Activated naive CD8-positive, alpha-beta T cell treated with anti-CD3 and anti-CD28 coated beads, Interleukin-2, amount 10 ng/mL, durations not matched to agents 7 days and 5 days (primary cell): ENCODE results near the gene WDR5. TPM values are rescaled to one million over a fixed set of nuclear protein-coding genes. Genes with fewer than 3 reads are reported as not detected.

ENCODE experiments used
- ATAC-seq: fragments of 150-1000 bp; cut with Tn5 transposase; one replicate; pipeline ENCODE4 v1.10.0; 2021; ENCODE audit warnings: low read depth, moderate library complexity
- POLR2A ChIA-PET: fragments of 350-600 bp; sonication (Branson Sonifier 250); formaldehyde crosslinking; loops from one replicate; lab custom pipeline; 2021; ENCODE audit warnings: antibody characterized with exemption; lab: Charles Lee
- DNase-seq: peaks from one replicate; pipeline ENCODE4 v3.0.0; 2021
- H3K27ac Mint-ChIP-seq: one replicate; pipeline ENCODE4 v1.8.0; 2022; ENCODE audit warnings: mild to moderate bottlenecking, mixed read lengths
- H3K27me3 Mint-ChIP-seq: one replicate; pipeline ENCODE4 v1.8.0; 2022; ENCODE audit warnings: mild to moderate bottlenecking, moderate library complexity, mixed read lengths
- H3K36me3 Mint-ChIP-seq: one replicate; pipeline ENCODE4 v1.8.0; 2021; ENCODE audit warnings: mild to moderate bottlenecking, mixed read lengths
- H3K4me1 Mint-ChIP-seq: one replicate; pipeline ENCODE4 v1.8.0; 2021; ENCODE audit warnings: mixed read lengths
- H3K4me3 Mint-ChIP-seq: one replicate; pipeline ENCODE4 v1.8.0; 2022; ENCODE audit warnings: mild to moderate bottlenecking, moderate library complexity, mixed read lengths
- H3K9me3 Mint-ChIP-seq: one replicate; pipeline ENCODE4 v1.8.0; 2021; ENCODE audit warnings: mixed read lengths
- total RNA-seq, 2 experiments: library from RNA; stranded (reverse); gene quantifications; one replicate each; pipeline ENCODE4 v1.2.3, GENCODE V29; 2021

The WDR5 gene
- total RNA-seq, 2 experiments from 2014 or later, result 35.4 to 37.6 TPM

DNA sequence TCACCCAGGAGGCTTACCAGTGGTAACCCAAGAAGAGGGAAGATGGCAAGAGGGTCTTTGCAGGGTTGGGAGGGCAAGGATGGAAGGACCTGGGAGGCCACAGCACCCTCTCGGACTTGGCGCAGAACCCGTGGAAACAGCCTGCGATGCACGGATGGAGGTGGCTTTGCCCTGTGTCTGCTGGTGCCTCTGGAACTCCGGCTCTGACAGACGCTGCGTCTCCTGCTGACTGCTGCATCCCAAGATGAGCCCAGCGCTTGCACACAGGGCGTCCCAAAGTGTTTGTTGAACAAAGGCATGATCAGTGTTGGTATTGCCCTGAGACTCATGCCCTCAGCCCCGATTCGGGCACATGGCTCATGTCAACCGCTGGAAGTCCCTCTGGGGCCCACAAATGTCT is 30.5 kb downstream of the WDR5 start:
- Mint-ChIP-seq H3K4me3 (no peak overlapping the region), H3K4me1 (peaks cover 5% of the 10 kb centered on the region), H3K9me3 (no peaks in the 10 kb centered on the region), H3K27me3 (peaks cover 2% of the 10 kb centered on the region), H3K36me3 (no peaks in the 10 kb centered on the region), H3K27ac (peak overlapping the region; percentile 7)
- no peak for DNase-seq
- no peak for ATAC-seq
- POLR2A ChIA-PET, result no interaction called here

GRCh38 chr9:134167530-134167931 is 31.6 kb downstream of the WDR5 start:
- ATAC-seq (no peak), DNase-seq (no peak)
- Mint-ChIP-seq H3K27me3 (peaks cover 4% of the 10 kb centered on the region), H3K36me3 (no peaks in the 10 kb centered on the region), H3K4me3 (no peak overlapping the region), H3K4me1 (peaks cover 8% of the 10 kb centered on the region), H3K9me3 (no peaks in the 10 kb centered on the region), H3K27ac (no peak overlapping the region)
- POLR2A ChIA-PET, result no interaction called here

DNA sequence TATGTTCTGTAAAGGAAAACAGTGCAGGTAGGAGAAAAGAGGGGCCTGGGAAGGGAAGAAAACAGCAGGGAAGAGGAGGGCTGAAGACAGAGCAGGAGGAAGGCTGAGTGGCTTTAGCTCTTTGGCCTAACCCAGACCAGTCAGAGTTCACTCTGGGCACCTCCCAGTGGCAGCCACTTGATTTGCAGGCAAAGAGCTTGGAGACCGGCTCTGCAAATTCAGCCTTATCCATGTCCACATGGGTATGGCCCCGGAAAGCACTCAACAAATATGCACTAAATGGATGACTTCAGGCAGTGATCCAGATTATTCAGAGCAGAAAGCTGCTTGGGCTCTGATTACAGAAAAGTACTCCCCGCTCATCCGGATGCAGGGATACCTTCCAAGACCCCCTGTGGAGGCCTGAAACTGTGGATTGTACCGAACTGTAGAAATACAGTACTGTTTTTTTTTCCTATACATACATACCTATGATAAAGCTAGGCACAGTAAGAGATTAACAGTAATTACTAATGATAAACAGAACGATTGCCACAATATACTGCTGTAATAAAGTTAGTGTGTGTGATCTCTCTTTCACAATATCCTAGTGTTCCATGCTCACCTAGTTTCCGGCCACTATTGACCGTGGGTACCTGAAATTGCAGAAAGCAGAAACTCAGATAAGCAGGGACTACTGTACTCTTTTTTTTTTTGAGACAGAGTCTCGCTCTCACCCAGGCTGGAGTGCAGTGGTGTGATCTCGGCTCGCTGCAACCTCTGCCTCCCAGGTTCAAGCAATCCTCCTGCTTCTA is 33.1 kb downstream of the WDR5 start:
- ATAC-seq, result no peak
- Mint-ChIP-seq H3K27me3 (peaks cover 4% of the 10 kb centered on the region), H3K4me3 (no peak overlapping the region), H3K9me3 (no peaks in the 10 kb centered on the region), H3K4me1 (peaks cover 5% of the 10 kb centered on the region), H3K27ac (no peak overlapping the region), H3K36me3 (no peaks in the 10 kb centered on the region)
- no peak for DNase-seq
- POLR2A ChIA-PET, result no interaction called here

- Mint-ChIP-seq H3K9me3 (no peaks in the 10 kb centered on the region), H3K4me3 (no peak overlapping the region), H3K27me3 (peaks cover 4% of the 10 kb centered on the region), H3K36me3 (no peaks in the 10 kb centered on the region), H3K4me1 (peaks cover 5% of the 10 kb centered on the region), H3K27ac (no peak overlapping the region)
- DNase-seq (no peak), ATAC-seq (no peak)
- POLR2A ChIA-PET, result interaction anchor here (1.4 kb wide), 1 partner anchor 272 kb away, joined by 4 read pairs; no protein-coding TSS in a partner anchor
Measured at GRCh38 chr9:134169724-134170401, 34.0 kb downstream of the WDR5 start.

DNA sequence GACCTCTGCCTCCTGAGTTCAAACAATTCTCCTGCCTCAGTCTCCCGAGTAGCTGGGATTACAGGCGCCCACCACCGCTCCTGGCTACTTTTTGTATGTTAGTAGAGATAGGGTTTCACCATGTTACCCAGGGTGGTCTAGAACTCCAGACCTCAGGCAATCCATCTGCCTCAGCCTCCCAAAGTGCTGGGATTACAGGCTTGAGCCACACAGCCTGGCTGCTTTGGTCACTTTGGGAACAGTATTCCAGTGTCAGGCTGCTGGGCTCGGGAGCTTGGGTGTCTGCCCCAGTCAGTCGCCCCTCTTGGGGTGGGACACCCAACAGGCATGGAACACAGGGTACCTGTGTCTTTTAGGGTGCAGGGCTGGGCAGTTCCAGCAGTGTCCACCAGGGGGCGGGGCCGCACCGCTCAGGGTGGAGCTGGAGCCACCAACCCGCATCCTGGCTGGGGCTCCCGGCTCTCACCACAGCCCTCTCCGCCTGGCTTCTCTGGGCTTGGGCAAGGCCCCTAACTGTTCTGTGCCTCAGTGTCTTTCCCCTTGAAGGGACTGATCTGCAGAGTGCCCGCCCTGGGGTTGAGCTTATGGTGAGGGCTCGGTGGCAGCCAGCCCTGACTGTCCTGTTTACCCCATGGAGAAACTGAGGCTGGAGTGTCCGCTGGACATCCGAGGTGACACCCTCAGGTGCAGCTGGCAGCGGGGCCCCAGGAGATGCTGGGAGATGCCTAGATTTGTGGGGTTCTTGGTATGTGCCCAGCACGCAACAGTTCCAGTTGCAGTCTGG is 34.8 kb downstream of the WDR5 start:
- peaks cover 3% of the 10 kb centered on the region for H3K4me1 Mint-ChIP-seq
- no peak overlapping the region for H3K4me3 Mint-ChIP-seq
- no peaks in the 10 kb centered on the region for H3K36me3 Mint-ChIP-seq
- POLR2A ChIA-PET, result interaction anchor here (1.0 to 1.4 kb wide), 2 partner anchors 271 to 272 kb away, joined by 3 to 4 read pairs; no protein-coding TSS in a partner anchor
- peaks cover 4% of the 10 kb centered on the region for H3K27me3 Mint-ChIP-seq
- H3K27ac Mint-ChIP-seq, result no peak overlapping the region
- ATAC-seq, result no peak
- no peak for DNase-seq
- no peaks in the 10 kb centered on the region for H3K9me3 Mint-ChIP-seq

- POLR2A ChIA-PET, result interaction anchor here (1.0 to 1.4 kb wide), 2 partner anchors 270 to 272 kb away, joined by 3 to 4 read pairs; no protein-coding TSS in a partner anchor
- H3K4me3 Mint-ChIP-seq, result no peak overlapping the region
- H3K27ac Mint-ChIP-seq, result no peak overlapping the region
- peaks cover 5% of the 10 kb centered on the region for H3K27me3 Mint-ChIP-seq
- no peak for ATAC-seq
- DNase-seq, result no peak
- H3K4me1 Mint-ChIP-seq, result peaks cover 2% of the 10 kb centered on the region
- no peaks in the 10 kb centered on the region for H3K9me3 Mint-ChIP-seq
- H3K36me3 Mint-ChIP-seq, result no peaks in the 10 kb centered on the region
Measured at GRCh38 chr9:134171316-134172197, 35.7 kb downstream of the WDR5 start.

GRCh38 chr9:134172198-134173126 is 36.6 kb downstream of the WDR5 start:
- DNase-seq (no peak), ATAC-seq (no peak)
- Mint-ChIP-seq H3K27ac (no peak overlapping the region), H3K4me3 (no peak overlapping the region), H3K36me3 (no peaks in the 10 kb centered on the region), H3K4me1 (peaks cover 2% of the 10 kb centered on the region), H3K27me3 (peaks cover 11% of the 10 kb centered on the region), H3K9me3 (no peaks in the 10 kb centered on the region)
- POLR2A ChIA-PET, result no interaction called here

- DNase-seq (no peak), ATAC-seq (no peak)
- Mint-ChIP-seq H3K9me3 (no peaks in the 10 kb centered on the region), H3K36me3 (no peaks in the 10 kb centered on the region), H3K27ac (no peak overlapping the region), H3K4me1 (peaks cover 2% of the 10 kb centered on the region), H3K4me3 (no peak overlapping the region), H3K27me3 (peaks cover 12% of the 10 kb centered on the region)
- POLR2A ChIA-PET, result interaction anchor here (0.9 kb wide), 1 partner anchor 283 kb away, joined by 3 read pairs; no protein-coding TSS in a partner anchor
Measured at GRCh38 chr9:134173127-134174072, 37.5 kb downstream of the WDR5 start.

DNA sequence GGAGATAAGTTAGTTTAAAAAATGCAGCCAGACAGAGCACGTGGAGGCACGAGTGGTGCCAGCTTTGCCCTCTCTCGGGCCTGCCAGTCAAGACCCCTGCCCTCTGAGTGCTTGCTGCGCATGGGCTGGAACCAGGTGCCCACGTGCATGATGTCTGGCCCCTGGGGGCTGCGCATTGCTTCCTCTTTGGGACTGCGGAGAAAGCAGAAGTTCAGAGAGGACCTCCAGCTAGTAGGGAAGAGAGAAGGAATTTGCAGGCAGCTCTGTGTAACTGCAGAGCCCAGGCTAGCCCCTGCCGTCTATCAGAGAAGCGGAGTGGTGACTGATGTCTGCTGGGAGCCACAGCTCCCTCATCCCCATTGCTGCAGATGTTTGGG is 38.2 kb downstream of the WDR5 start:
- Mint-ChIP-seq H3K4me1 (peaks cover 2% of the 10 kb centered on the region), H3K27ac (no peak overlapping the region), H3K36me3 (no peaks in the 10 kb centered on the region), H3K4me3 (no peak overlapping the region), H3K9me3 (no peaks in the 10 kb centered on the region), H3K27me3 (peaks cover 12% of the 10 kb centered on the region)
- DNase-seq (no peak), ATAC-seq (no peak)
- POLR2A ChIA-PET, result interaction anchor here (0.9 to 2.0 kb wide), 2 partner anchors 9 to 282 kb away, joined by 3 to 8 read pairs; partner anchors contain the start of gene RNU6ATAC

DNA sequence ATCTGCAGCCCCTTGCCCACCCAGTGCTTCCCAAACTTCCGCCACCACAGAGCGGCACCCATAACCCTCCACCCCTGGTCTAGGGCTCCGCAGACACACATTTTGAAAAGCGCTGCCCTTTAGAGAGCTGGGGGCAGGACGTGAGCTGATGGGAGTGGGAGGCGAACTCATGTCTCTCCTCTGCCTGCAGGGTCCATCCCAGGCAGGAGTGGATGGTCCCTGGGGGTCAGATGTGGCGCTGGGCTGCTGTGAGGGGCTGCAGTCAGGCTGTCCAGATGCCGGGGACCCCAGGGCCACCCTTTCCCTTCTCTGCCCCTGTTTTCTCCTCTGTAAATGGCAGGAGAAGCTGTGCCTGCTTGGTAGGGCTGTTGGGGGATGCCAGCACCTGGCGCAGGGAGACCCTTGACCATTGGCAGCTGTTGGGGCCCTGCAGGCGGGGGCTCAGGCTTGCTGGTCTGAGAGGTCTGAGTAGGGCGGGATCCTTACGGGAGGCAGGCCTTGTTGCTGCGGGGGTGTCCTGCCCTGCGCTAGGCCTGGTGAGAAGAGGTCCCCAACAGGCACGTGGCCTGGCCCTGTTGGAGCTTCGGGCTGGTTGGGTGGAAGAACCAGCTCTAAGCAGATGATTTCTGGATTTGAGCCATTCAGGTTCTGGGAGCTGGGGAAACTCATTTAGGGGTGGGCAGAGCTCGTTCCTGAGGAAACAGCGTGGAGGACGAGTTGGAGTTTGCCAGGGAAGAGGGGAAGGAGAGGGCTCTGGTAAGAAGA is 38.8 kb downstream of the WDR5 start:
- peaks cover 12% of the 10 kb centered on the region for H3K27me3 Mint-ChIP-seq
- peaks cover 4% of the 10 kb centered on the region for H3K4me1 Mint-ChIP-seq
- DNase-seq (no peak), ATAC-seq (no peak)
- no peak overlapping the region for H3K27ac Mint-ChIP-seq
- no peaks in the 10 kb centered on the region for H3K36me3 Mint-ChIP-seq
- H3K9me3 Mint-ChIP-seq, result no peaks in the 10 kb centered on the region
- POLR2A ChIA-PET, result interaction anchor here (0.9 to 2.0 kb wide), 2 partner anchors 10 to 281 kb away, joined by 3 to 8 read pairs; partner anchors contain the start of gene RNU6ATAC
- H3K4me3 Mint-ChIP-seq, result no peak overlapping the region
